ENCODE data around the gene DLX6. TPM values are rescaled to one million over a fixed set of nuclear protein-coding genes. Genes with fewer than 3 reads are reported as not detected.

Gene DLX6
- total RNA-seq, 2 experiments from 2014 or later, result not detected

DNA sequence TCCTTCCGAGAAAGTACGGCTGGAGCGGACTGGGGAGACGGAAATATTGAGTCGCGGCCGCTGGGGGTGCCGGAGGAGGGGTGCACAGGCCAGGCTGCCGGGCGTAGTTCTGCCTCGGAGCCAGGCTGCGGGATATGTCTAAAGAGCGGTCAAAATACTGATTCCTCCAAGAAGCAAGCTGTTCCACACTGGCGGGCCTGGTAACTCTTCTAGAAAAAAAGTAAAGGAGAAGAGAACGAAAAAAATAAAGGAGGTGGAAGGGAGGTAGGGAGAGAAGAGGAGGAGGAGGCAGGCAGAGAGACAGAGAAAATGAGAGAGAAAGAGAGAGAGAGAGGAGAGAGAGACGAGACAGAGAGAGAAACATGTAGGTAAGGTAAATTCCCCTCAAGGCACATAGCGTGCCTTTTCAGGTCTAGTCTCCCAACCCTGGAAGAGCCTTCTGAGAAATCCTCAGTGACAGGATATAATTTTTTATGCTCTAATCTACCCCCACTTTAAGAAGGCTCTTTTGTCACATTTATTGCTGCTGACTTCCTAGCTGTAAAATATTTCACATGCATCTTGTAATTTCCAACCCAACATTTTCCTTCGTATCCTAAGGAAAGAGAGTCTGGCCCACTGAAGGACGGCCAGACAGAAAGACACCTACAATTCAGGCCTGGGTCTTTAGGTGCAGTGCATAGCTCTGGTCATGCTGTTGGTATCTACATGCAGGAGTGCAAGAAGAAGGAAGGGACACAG is 13.6 kb downstream of the DLX6 start:
- BruUV-seq (replicated peaks), result no TSS peak
- Histone ChIP-seq H3K79me2 (ENCODE audit: insufficient read depth, low read depth, low read length) (no peaks in the 10 kb centered on the region), H3K9me2 (ENCODE audit: insufficient read depth, low read length) (no peaks in the 10 kb centered on the region), H3K4me3 (ENCODE audit: low read depth, low read length, poor library complexity, severe bottlenecking) (no peak overlapping the region), H4K20me1 (ENCODE audit: insufficient read depth, low read length) (no peaks in the 10 kb centered on the region), H3K36me3 (ENCODE audit: insufficient read depth, low read length) (no peaks in the 10 kb centered on the region), H2AFZ (ENCODE audit: low read length) (no peak overlapping the region), H3K4me2 (ENCODE audit: low read length) (no peak overlapping the region), H3K4me1 (ENCODE audit: insufficient read depth, low read length, poor library complexity, severe bottlenecking) (no peaks in the 10 kb centered on the region), H3K9me3 (ENCODE audit: low read length) (no peaks in the 10 kb centered on the region), H3K27ac (ENCODE audit: low read depth, low read length, poor library complexity, severe bottlenecking) (no peak overlapping the region)
- intact Hi-C loops (cut with micrococcal nuclease; ENCODE audit: unreplicated experiment), result no loop called here
- TF ChIP-seq EZH2phosphoT487 (IDR thresholded peaks at IDR 0.05; ENCODE audit: borderline replicate concordance, low read depth, low read length), result no peak
- TF ChIP-seq, protein P1, sequence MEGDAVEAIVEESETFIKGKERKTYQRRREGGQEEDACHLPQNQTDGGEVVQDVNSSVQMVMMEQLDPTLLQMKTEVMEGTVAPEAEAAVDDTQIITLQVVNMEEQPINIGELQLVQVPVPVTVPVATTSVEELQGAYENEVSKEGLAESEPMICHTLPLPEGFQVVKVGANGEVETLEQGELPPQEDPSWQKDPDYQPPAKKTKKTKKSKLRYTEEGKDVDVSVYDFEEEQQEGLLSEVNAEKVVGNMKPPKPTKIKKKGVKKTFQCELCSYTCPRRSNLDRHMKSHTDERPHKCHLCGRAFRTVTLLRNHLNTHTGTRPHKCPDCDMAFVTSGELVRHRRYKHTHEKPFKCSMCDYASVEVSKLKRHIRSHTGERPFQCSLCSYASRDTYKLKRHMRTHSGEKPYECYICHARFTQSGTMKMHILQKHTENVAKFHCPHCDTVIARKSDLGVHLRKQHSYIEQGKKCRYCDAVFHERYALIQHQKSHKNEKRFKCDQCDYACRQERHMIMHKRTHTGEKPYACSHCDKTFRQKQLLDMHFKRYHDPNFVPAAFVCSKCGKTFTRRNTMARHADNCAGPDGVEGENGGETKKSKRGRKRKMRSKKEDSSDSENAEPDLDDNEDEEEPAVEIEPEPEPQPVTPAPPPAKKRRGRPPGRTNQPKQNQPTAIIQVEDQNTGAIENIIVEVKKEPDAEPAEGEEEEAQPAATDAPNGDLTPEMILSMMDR (conservative IDR thresholded peaks at IDR 0.05; ENCODE audit: low read length), result no peak
- no peak for DNase-seq (ENCODE audit: low spot score)
- ChIA-PET CTCF (ENCODE audit: unreplicated experiment) (no interaction called here), POLR2A (no interaction called here)

DNA sequence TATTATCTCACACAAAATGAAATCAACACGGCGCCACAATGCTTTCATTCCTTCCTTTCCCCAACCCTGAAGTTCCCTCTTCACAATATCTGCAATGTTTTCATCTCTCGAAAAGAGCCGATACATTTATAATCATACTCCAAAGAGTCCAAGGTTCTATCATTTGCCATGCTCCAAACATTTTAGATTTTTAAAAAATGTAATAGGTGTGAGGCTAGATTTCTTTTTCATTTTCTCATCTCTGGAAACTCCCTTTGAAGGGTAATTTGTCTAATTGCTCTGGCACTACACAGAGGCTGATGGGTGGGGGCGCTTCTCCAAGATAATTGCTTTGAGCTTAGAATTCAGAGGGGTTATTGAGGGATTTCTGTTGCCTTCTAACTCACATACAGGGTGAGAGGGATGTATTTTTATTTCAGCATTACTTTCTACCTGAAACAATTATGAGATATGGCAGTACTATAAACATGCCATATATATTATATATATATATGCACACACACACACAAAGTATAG is 14.4 kb downstream of the DLX6 start:
- POLR2A ChIA-PET, result no interaction called here
- TF ChIP-seq EZH2phosphoT487 (IDR thresholded peaks at IDR 0.05; ENCODE audit: borderline replicate concordance, low read depth, low read length), result no peak
- TF ChIP-seq, protein P1 (conservative IDR thresholded peaks at IDR 0.05; ENCODE audit: low read length), result no peak
- no peaks in the 10 kb centered on the region for H3K4me1 ChIP-seq (ENCODE audit: insufficient read depth, low read length, poor library complexity, severe bottlenecking)
- H3K79me2 ChIP-seq (ENCODE audit: insufficient read depth, low read depth, low read length), result no peaks in the 10 kb centered on the region
- H2AFZ ChIP-seq (ENCODE audit: low read length), result no peak overlapping the region
- intact Hi-C loops (cut with micrococcal nuclease; ENCODE audit: unreplicated experiment), result no loop called here
- no peaks in the 10 kb centered on the region for H3K9me2 ChIP-seq (ENCODE audit: insufficient read depth, low read length)
- H3K36me3 ChIP-seq (ENCODE audit: insufficient read depth, low read length), result no peaks in the 10 kb centered on the region
- no peak overlapping the region for H3K4me2 ChIP-seq (ENCODE audit: low read length)
- H3K4me3 ChIP-seq (ENCODE audit: low read depth, low read length, poor library complexity, severe bottlenecking), result no peak overlapping the region
- H4K20me1 ChIP-seq (ENCODE audit: insufficient read depth, low read length), result no peaks in the 10 kb centered on the region
- no peak for DNase-seq (ENCODE audit: low spot score)
- BruUV-seq (replicated peaks), result no TSS peak
- no peaks in the 10 kb centered on the region for H3K9me3 ChIP-seq (ENCODE audit: low read length)
- no peak overlapping the region for H3K27ac ChIP-seq (ENCODE audit: low read depth, low read length, poor library complexity, severe bottlenecking)
- CTCF ChIA-PET (ENCODE audit: unreplicated experiment), result no interaction called here

DNA sequence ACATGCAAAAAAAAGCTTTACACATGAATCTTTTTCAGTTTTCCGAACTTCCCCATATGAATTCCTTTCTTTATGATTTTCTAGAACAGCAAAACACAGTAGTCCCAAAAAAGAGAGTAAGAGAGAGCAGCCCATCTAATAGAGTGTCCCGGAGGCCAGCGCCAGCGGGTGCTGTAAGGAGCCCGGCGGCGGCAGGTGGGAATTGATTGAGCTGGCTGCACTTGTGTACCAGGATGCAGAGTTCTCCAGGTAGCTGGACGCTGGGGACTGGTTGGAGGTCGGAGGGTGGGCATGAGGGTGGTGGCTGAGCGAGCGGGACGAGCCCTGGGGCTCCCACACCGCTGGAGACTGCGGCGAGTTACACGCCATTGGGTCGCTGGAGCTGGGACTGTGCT is 15.2 kb downstream of the DLX6 start:
- DNase-seq (ENCODE audit: low spot score), result no peak
- Histone ChIP-seq H3K27ac (ENCODE audit: low read depth, low read length, poor library complexity, severe bottlenecking) (no peak overlapping the region), H3K4me3 (ENCODE audit: low read depth, low read length, poor library complexity, severe bottlenecking) (no peak overlapping the region), H3K9me3 (ENCODE audit: low read length) (no peaks in the 10 kb centered on the region), H3K9me2 (ENCODE audit: insufficient read depth, low read length) (no peaks in the 10 kb centered on the region), H3K4me2 (ENCODE audit: low read length) (no peak overlapping the region), H3K36me3 (ENCODE audit: insufficient read depth, low read length) (no peaks in the 10 kb centered on the region), H3K79me2 (ENCODE audit: insufficient read depth, low read depth, low read length) (no peaks in the 10 kb centered on the region), H3K4me1 (ENCODE audit: insufficient read depth, low read length, poor library complexity, severe bottlenecking) (no peaks in the 10 kb centered on the region), H4K20me1 (ENCODE audit: insufficient read depth, low read length) (no peaks in the 10 kb centered on the region), H2AFZ (ENCODE audit: low read length) (no peak overlapping the region)
- BruUV-seq (replicated peaks), result no TSS peak
- POLR2A ChIA-PET, result no interaction called here
- CTCF ChIA-PET (ENCODE audit: unreplicated experiment), result no interaction called here
- TF ChIP-seq, protein P1 (conservative IDR thresholded peaks at IDR 0.05; ENCODE audit: low read length), result no peak
- no peak for TF ChIP-seq EZH2phosphoT487 (IDR thresholded peaks at IDR 0.05; ENCODE audit: borderline replicate concordance, low read depth, low read length)
- intact Hi-C loops (cut with micrococcal nuclease; ENCODE audit: unreplicated experiment), result no loop called here
